ENCODE measurements around the gene EPAS1. TPM values are rescaled to one million over a fixed set of nuclear protein-coding genes. Genes with fewer than 3 reads are reported as not detected.

The EPAS1 gene
- total and polyA plus RNA-seq, 2 of the 13 experiments (the other 11 are each of a cell fraction or from before 2014, with no cell fraction given): 47.1 to 182 TPM

GRCh38 chr2:46334389-46335271, 37.4 kb downstream of the EPAS1 start:
- WGBS (ENCODE audit: low lambda C conversion rate): 73% methylated on average over 6 of the region's 6 CpGs
- H3K4me3 ChIP-seq (replicated peaks in 1 of 3; ENCODE audit: insufficient read depth in 1 of 3, low read depth in 2 of 3, low read length in 3 of 3): no peak overlapping the region
- H3K9me3 ChIP-seq (ENCODE audit: low read length): no peaks in the 10 kb centered on the region
- ChIA-PET CTCF (ENCODE audit: low intra/inter-chr PET ratio, low total read pairs) (interaction anchor here (1.0 kb wide), 2 partner anchors 31 to 127 kb away, joined by 3 read pairs; no protein-coding TSS in a partner anchor), POLR2A (interaction anchor here (1.0 to 1.1 kb wide), 1 partner anchor 38 kb away, joined by 4 read pairs; the partner anchor contains the start of gene EPAS1)
- peak overlapping the region; percentile 56 for H3K4me2 ChIP-seq (ENCODE audit: low read depth, low read length)
- DNase-seq (ENCODE audit: low spot score) (no peak), FAIRE-seq (no peak), ATAC-seq (no peak)
- in situ Hi-C loops (cut with HindIII; ENCODE audit: extremely low pct_ligation_motif_present, low pct_unique_long_range_greater_than_20kb): no loop called here
- no peak overlapping the region for H3K27ac ChIP-seq (ENCODE audit: extremely low read length, insufficient read depth, low read length)
- H3K9ac ChIP-seq (ENCODE audit: insufficient read depth, low read depth, low read length): no peak overlapping the region
- intact Hi-C loops (cut with micrococcal nuclease; ENCODE audit: unreplicated experiment): loop anchor here (1.0 kb wide), 1 partner anchor 27 kb away; no protein-coding TSS in a partner anchor
- no peaks in the 10 kb centered on the region for H3K27me3 ChIP-seq (ENCODE audit: control insufficient read depth in 1 of 2, insufficient read depth in 2 of 2, low read length in 2 of 2)
- no TSS peak for BruUV-seq (replicated peaks)
- peaks cover 0 to 2% of the 10 kb centered on the region in 2 experiments; a peak in 1 of 5 replicates for H3K36me3 ChIP-seq (replicated peaks in 1 of 2; ENCODE audit: control insufficient read depth in 1 of 2, insufficient read depth in 2 of 2, low read length in 2 of 2)
- TF ChIP-seq HNRNPK (IDR thresholded peaks at IDR 0.05; ENCODE audit: low read depth, low read length, poor library complexity, severe bottlenecking) (peak; percentile 28), HNRNPL (IDR thresholded peaks at IDR 0.05; ENCODE audit: low read depth, low read length) (peak; percentile 13), CENPT (CRISPR knock-in tag; IDR thresholded peaks at IDR 0.05; ENCODE audit: low read depth) (no peak), ZGPAT (CRISPR knock-in tag; IDR thresholded peaks at IDR 0.05) (0 out of 2 replicates have a peak, but pooled peaks have one; percentile 3), HIC2 (CRISPR knock-in tag; IDR thresholded peaks at IDR 0.05; ENCODE audit: low read depth) (peak; percentile 10; the same call in 1 of the 2 replicates)
- TF ChIP-seq, protein P1, sequence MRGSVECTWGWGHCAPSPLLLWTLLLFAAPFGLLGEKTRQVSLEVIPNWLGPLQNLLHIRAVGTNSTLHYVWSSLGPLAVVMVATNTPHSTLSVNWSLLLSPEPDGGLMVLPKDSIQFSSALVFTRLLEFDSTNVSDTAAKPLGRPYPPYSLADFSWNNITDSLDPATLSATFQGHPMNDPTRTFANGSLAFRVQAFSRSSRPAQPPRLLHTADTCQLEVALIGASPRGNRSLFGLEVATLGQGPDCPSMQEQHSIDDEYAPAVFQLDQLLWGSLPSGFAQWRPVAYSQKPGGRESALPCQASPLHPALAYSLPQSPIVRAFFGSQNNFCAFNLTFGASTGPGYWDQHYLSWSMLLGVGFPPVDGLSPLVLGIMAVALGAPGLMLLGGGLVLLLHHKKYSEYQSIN (CRISPR knock-in tag; IDR thresholded peaks at IDR 0.05; ENCODE audit: borderline replicate concordance): no peak
- no peak overlapping the region for H2AFZ ChIP-seq (ENCODE audit: low read length)
- peaks cover 97% of the 10 kb centered on the region for H3K79me2 ChIP-seq (ENCODE audit: insufficient read depth, low read length)
- peaks cover 93% of the 10 kb centered on the region for H3K4me1 ChIP-seq (ENCODE audit: insufficient read depth, low read length)
- H4K20me1 ChIP-seq (ENCODE audit: insufficient read depth, low read length): peaks cover 75% of the 10 kb centered on the region
